Mesenchymal stem cell (in vitro differentiated cells and primary cell): ENCODE data around the gene RANBP10.

Source experiments
- DNase-seq: peaks from one replicate; pipeline ENCODE4 v3.0.0-alpha.2; 2013
- H2AFZ ChIP-seq: one replicate; pipeline ENCODE4 v1.6.1; 2013; ENCODE audit warnings: low read depth, mild to moderate bottlenecking, control low read depth, inconsistent platforms, low read length, moderate library complexity
- H2AK5ac ChIP-seq: 2 replicates; pipeline ENCODE4 v1.6.1; 2013; ENCODE audit warnings: low read length, moderate library complexity, mild to moderate bottlenecking, inconsistent platforms; ENCODE audit not compliant: severe bottlenecking
- H2BK120ac ChIP-seq: one replicate; pipeline ENCODE4 v1.6.1; 2013; ENCODE audit warnings: low read depth, mild to moderate bottlenecking, inconsistent platforms, low read length, moderate library complexity
- H2BK12ac ChIP-seq, 2 experiments: one replicate each; pipeline ENCODE4 v1.6.1; 2013; ENCODE audit warnings: inconsistent platforms in 2 of 2, low read length in 2 of 2, mild to moderate bottlenecking in 2 of 2, moderate library complexity in 2 of 2, control low read depth in 1 of 2
- H2BK15ac ChIP-seq: one replicate; pipeline ENCODE4 v1.6.1; 2013; ENCODE audit warnings: mild to moderate bottlenecking, low read depth, inconsistent platforms; ENCODE audit not compliant: poor library complexity, severe bottlenecking
- H2BK5ac ChIP-seq: 2 replicates; pipeline ENCODE4 v1.6.1; 2013; ENCODE audit warnings: low read depth, mild to moderate bottlenecking, low read length, control low read depth, inconsistent platforms; ENCODE audit not compliant: poor library complexity, severe bottlenecking
- H3K14ac ChIP-seq, 2 experiments: one replicate each; pipeline ENCODE4 v1.6.1; 2013; ENCODE audit warnings: inconsistent platforms in 2 of 2, low read length in 2 of 2, control low read depth in 1 of 2, mild to moderate bottlenecking in 1 of 2, moderate library complexity in 1 of 2
- H3K18ac ChIP-seq, 2 experiments: one replicate each; pipeline ENCODE4 v1.6.1; 2013; ENCODE audit warnings: inconsistent platforms in 2 of 2, low read length in 2 of 2, control low read depth in 1 of 2, low read depth in 1 of 2, mild to moderate bottlenecking in 1 of 2
- H3K23ac ChIP-seq, 2 experiments: one replicate each; pipeline ENCODE4 v1.6.1; 2013; ENCODE audit warnings: inconsistent platforms in 2 of 2, low read length in 2 of 2, mild to moderate bottlenecking in 2 of 2, moderate library complexity in 2 of 2, control low read depth in 1 of 2
- H3K27ac ChIP-seq: 2 replicates; pipeline ENCODE4 v1.5.1; 2013; ENCODE audit warnings: mild to moderate bottlenecking, moderate library complexity, low read length, control low read depth, inconsistent platforms; ENCODE audit not compliant: poor library complexity, severe bottlenecking
- H3K27me3 ChIP-seq, 2 experiments: 2 replicates each; pipeline versions ENCODE4 v1.6.1 to v1.7.0; 2013; ENCODE audit warnings: low read length in 2 of 2, mild to moderate bottlenecking in 2 of 2, moderate library complexity in 2 of 2, control low read depth in 1 of 2, inconsistent platforms in 1 of 2; ENCODE audit not compliant: control insufficient read depth in 1 of 2, insufficient read depth in 1 of 2
- H3K36me3 ChIP-seq, 2 experiments: 2 replicates each; pipeline versions ENCODE4 v1.6.1 to v1.7.0; 2013; ENCODE audit warnings: low read length in 2 of 2, control low read depth in 1 of 2, inconsistent platforms in 1 of 2, low read depth in 1 of 2, mild to moderate bottlenecking in 1 of 2; ENCODE audit not compliant: insufficient read depth in 2 of 2, control insufficient read depth in 1 of 2
- H3K4ac ChIP-seq, 2 experiments: one replicate each; pipeline ENCODE4 v1.6.1; 2013; ENCODE audit warnings: inconsistent platforms in 2 of 2, low read length in 2 of 2, mild to moderate bottlenecking in 2 of 2, moderate library complexity in 2 of 2, control low read depth in 1 of 2, low read depth in 1 of 2
- H3K4me1 ChIP-seq: 2 replicates; pipeline ENCODE4 v1.6.1; 2013; ENCODE audit warnings: low read depth, low read length, control low read depth; ENCODE audit not compliant: control insufficient read depth, insufficient read depth
- H3K4me2 ChIP-seq: 2 replicates; pipeline ENCODE4 v1.6.1; 2013; ENCODE audit warnings: low read length, mild to moderate bottlenecking, inconsistent platforms; ENCODE audit not compliant: poor library complexity, severe bottlenecking
- H3K4me3 ChIP-seq, 2 experiments: 2 replicates each; pipeline versions ENCODE4 v1.5.1 to v1.7.0; 2013; ENCODE audit warnings: low read length in 2 of 2, mild to moderate bottlenecking in 2 of 2, control low read depth in 1 of 2, low read depth in 1 of 2; ENCODE audit not compliant: insufficient read depth in 1 of 2
- H3K79me1 ChIP-seq: replicated peaks from 2 replicates; pipeline ENCODE4 v1.6.1; 2013; ENCODE audit warnings: mild to moderate bottlenecking, control low read depth, low read length, inconsistent platforms; ENCODE audit not compliant: poor library complexity, severe bottlenecking
- H3K9ac ChIP-seq: 2 replicates; pipeline ENCODE4 v1.7.0; 2013; ENCODE audit warnings: mild to moderate bottlenecking, low read length, moderate library complexity
- H3K9me3 ChIP-seq: 2 replicates; pipeline ENCODE4 v1.7.0; 2013; ENCODE audit warnings: mild to moderate bottlenecking, low read length; ENCODE audit not compliant: control insufficient read depth
- H4K8ac ChIP-seq: one replicate; pipeline ENCODE4 v1.6.1; 2013; ENCODE audit warnings: inconsistent platforms, mild to moderate bottlenecking, low read length, moderate library complexity
- H4K91ac ChIP-seq: one replicate; pipeline ENCODE4 v1.6.1; 2013; ENCODE audit warnings: mild to moderate bottlenecking, low read length, inconsistent platforms
- WGBS: methylation state at CpG from one replicate; pipeline ENCODE4 v1.1.7; 2013; ENCODE audit warnings: mixed read lengths; 5-methylcytosine and 5-hydroxymethylcytosine counted together

RANBP10 gene

DNA sequence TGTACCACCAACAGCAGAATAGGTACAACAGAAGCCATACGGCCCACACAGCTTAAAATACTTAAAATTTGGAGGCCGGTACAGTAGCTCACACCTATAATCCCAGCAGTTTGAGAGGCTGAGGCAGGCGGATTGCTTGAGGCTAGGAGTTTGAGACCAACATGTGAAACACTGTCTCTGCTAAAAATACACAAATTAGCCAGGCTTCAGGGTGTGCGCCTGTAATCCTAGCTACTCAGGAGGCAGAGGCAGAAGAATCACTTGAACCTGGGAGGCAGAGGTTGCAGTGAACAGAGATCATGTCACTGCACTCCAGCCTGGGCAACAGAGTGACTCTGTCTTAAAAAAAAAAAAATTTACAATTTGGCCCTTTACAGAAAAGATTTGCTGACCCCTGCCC is 104.2 kb downstream of the RANBP10 start:
- no peak overlapping the region for H3K4me3 ChIP-seq
- H3K36me3 ChIP-seq, result peaks cover 15 to 19% of the 10 kb centered on the region in 2 experiments
- H3K4ac ChIP-seq, result no peak overlapping the region
- H2BK5ac ChIP-seq, result no peak overlapping the region
- no peak overlapping the region for H3K14ac ChIP-seq
- H2BK15ac ChIP-seq, result no peak overlapping the region
- H3K4me1 ChIP-seq, result no peaks in the 10 kb centered on the region
- no peak overlapping the region for H3K9ac ChIP-seq
- no peaks in the 10 kb centered on the region for H3K9me3 ChIP-seq
- peaks cover 22% of the 10 kb centered on the region for H3K79me1 ChIP-seq
- H4K8ac ChIP-seq, result no peak overlapping the region
- H3K27ac ChIP-seq, result no peak overlapping the region
- no peak overlapping the region for H2AK5ac ChIP-seq
- WGBS, result 96% methylated on average over 4 of the region's 4 CpGs
- no peaks in the 10 kb centered on the region for H3K27me3 ChIP-seq
- no peak overlapping the region for H2AFZ ChIP-seq
- no peak overlapping the region for H2BK12ac ChIP-seq
- DNase-seq, result no peak
- no peak overlapping the region for H2BK120ac ChIP-seq
- H3K18ac ChIP-seq, result no peak overlapping the region
- no peak overlapping the region for H3K23ac ChIP-seq
- H4K91ac ChIP-seq, result no peak overlapping the region
- no peak overlapping the region for H3K4me2 ChIP-seq

DNA sequence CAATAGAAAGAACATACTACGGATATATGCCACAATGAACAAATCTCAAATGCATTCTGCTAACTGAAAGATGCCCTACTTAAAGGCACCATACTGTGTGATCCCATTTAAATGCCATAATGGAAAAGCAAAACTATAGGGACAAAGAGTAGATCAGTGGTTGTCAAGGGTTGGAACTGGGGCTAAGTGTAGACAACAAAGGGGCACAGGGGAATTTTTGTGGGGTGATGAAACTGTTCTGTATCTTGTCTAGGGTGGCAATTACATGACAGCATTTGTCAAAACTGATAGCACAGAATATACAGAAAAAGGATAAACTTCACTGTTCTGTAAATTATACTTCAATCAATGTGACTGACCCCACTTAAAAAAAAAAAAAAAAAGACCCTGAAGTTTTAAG is 104.9 kb downstream of the RANBP10 start:
- no peak overlapping the region for H2BK5ac ChIP-seq
- no peak overlapping the region for H2BK120ac ChIP-seq
- H4K91ac ChIP-seq, result no peak overlapping the region
- H3K27me3 ChIP-seq, result no peaks in the 10 kb centered on the region
- no peak overlapping the region for H3K9ac ChIP-seq
- no peak overlapping the region for H3K4me3 ChIP-seq
- H2BK15ac ChIP-seq, result no peak overlapping the region
- H3K27ac ChIP-seq, result no peak overlapping the region
- no peak for DNase-seq
- H3K23ac ChIP-seq, result no peak overlapping the region
- H3K9me3 ChIP-seq, result no peaks in the 10 kb centered on the region
- no peak overlapping the region for H2AK5ac ChIP-seq
- no peak overlapping the region for H4K8ac ChIP-seq
- peaks cover 27% of the 10 kb centered on the region for H3K79me1 ChIP-seq
- H2AFZ ChIP-seq, result no peak overlapping the region
- no peak overlapping the region for H2BK12ac ChIP-seq
- no peak overlapping the region for H3K4ac ChIP-seq
- no peak overlapping the region for H3K4me2 ChIP-seq
- no peak overlapping the region for H3K14ac ChIP-seq
- no peak overlapping the region for H3K18ac ChIP-seq
- no peaks in the 10 kb centered on the region for H3K4me1 ChIP-seq
- peaks cover 15 to 22% of the 10 kb centered on the region in 2 experiments for H3K36me3 ChIP-seq
- 86% methylated on average over 1 of the region's 1 CpG for WGBS

DNA sequence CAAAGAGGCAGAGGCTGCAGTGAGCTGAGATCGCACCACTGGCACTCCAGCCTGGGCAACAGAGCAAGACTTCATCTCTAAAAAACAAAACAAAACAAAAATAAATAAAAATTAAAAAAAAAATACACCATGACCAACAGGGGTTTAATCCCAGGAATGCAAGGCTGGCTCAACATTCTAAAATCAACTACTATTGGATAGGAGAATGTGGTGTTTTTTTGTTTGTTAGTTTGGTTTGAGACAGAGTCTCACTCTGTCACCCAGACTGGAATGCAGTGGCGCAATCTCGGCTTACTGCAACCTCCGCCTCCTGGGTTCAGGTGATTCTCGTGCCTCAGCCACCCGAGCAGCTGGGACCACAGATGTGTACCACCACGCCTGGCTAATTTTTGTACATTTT is 107.1 kb downstream of the RANBP10 start:
- Histone ChIP-seq H3K9me3 (no peaks in the 10 kb centered on the region), H3K4me2 (no peak overlapping the region), H3K36me3 (peaks cover 15 to 18% of the 10 kb centered on the region in 2 experiments), H4K8ac (no peak overlapping the region), H3K27me3 (no peaks in the 10 kb centered on the region), H3K4ac (no peak overlapping the region), H3K79me1 (peaks cover 27% of the 10 kb centered on the region), H2BK120ac (no peak overlapping the region), H3K18ac (no peak overlapping the region), H3K27ac (no peak overlapping the region), H2BK5ac (no peak overlapping the region), H3K4me3 (no peak overlapping the region), H2AFZ (no peak overlapping the region), H2BK12ac (no peak overlapping the region), H3K9ac (no peak overlapping the region), H3K4me1 (no peaks in the 10 kb centered on the region), H3K14ac (no peak overlapping the region), H2AK5ac (no peak overlapping the region), H4K91ac (no peak overlapping the region), H2BK15ac (no peak overlapping the region), H3K23ac (no peak overlapping the region)
- WGBS, result 99% methylated on average over 7 of the region's 7 CpGs
- DNase-seq, result no peak

DNA sequence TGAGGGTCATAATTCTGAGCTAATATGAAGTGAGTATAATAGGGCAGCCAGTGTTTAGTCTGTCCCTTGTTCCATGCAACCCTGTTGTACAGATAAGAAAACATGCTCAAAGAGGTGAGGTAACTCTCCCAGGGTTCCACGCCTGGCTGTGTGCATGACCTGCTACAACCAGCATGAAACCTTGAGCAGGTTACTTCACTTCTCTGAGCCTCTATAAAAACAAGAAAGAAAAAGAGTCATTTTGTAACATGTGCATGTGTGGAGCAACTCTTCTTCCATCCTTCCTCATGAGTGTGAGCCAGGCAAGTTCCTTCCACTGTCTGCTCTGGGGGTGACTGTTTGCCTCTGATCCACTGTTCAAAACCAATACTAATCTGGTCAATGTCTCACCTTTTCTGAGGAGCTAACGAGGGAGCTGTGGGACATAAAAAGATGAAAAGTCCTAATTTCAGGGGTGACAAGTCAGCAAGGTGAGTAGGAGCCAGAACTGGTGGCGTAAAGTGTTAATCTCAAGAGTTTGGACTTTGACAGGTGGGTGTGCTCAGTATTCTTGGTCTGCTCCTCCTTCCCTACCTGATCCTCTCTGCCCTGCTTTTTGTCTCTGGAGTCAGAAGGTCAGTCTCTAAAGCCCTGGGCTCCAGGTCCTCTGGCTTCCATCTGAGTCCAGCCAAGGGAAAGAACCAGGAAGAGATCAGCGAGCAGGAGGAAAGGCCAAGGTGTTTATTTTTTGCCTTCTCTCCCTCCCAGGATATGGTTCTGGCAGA is 108.8 kb downstream of the RANBP10 start:
- Histone ChIP-seq H3K4ac (no peak overlapping the region), H3K4me3 (no peak overlapping the region), H2BK120ac (no peak overlapping the region), H3K79me1 (peaks cover 35% of the 10 kb centered on the region), H3K9ac (no peak overlapping the region), H2BK15ac (no peak overlapping the region), H3K36me3 (peaks cover 15 to 18% of the 10 kb centered on the region in 2 experiments), H2AK5ac (no peak overlapping the region), H3K9me3 (no peaks in the 10 kb centered on the region), H3K4me1 (no peaks in the 10 kb centered on the region), H3K23ac (no peak overlapping the region), H4K8ac (no peak overlapping the region), H3K4me2 (no peak overlapping the region), H3K27me3 (no peaks in the 10 kb centered on the region), H2AFZ (no peak overlapping the region), H3K18ac (no peak overlapping the region), H3K14ac (no peak overlapping the region), H2BK5ac (no peak overlapping the region), H2BK12ac (no peak overlapping the region), H4K91ac (no peak overlapping the region), H3K27ac (no peak overlapping the region)
- 100% methylated on average over 4 of the region's 4 CpGs for WGBS
- DNase-seq, result no peak
